ENCODE data around the gene EMILIN3.

Gene EMILIN3, protein sequence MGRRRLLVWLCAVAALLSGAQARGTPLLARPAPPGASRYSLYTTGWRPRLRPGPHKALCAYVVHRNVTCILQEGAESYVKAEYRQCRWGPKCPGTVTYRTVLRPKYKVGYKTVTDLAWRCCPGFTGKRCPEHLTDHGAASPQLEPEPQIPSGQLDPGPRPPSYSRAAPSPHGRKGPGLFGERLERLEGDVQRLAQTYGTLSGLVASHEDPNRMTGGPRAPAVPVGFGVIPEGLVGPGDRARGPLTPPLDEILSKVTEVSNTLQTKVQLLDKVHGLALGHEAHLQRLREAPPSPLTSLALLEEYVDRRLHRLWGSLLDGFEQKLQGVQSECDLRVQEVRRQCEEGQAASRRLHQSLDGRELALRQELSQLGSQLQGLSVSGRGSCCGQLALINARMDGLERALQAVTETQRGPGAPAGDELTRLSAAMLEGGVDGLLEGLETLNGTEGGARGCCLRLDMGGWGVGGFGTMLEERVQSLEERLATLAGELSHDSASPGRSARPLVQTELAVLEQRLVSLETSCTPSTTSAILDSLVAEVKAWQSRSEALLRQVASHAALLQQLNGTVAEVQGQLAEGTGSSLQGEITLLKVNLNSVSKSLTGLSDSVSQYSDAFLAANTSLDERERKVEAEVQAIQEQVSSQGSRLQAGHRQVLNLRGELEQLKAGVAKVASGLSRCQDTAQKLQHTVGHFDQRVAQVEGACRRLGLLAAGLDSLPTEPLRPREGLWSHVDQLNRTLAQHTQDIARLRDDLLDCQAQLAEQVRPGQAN
- long read RNA-seq, donor 1 = 0 reads
- long read RNA-seq, donor 2, partial matches to known transcripts = 0 of 1 reads
- long read RNA-seq, donor 2, other reads (novel, unspliced or antisense) = 0 of 1 reads
- long read RNA-seq, donor 3 = 0 reads
- long read RNA-seq, donor 4, partial matches to known transcripts = 0 of 1 reads
- long read RNA-seq, donor 4, other reads (novel, unspliced or antisense) = 0 of 1 reads
- long read RNA-seq, donor 5, partial matches to known transcripts = 0 of 1 reads
- long read RNA-seq, donor 5, other reads (novel, unspliced or antisense) = 0 of 1 reads
- long read RNA-seq, donor 6 = 0 reads
- long read RNA-seq, donor 7, partial matches to known transcripts = 0 of 4 reads
- long read RNA-seq, donor 7, other reads (novel, unspliced or antisense) = 0 of 4 reads
- long read RNA-seq, donor 8, partial matches to known transcripts = 0 of 1 reads
- long read RNA-seq, donor 8, other reads (novel, unspliced or antisense) = 0 of 1 reads

DNA sequence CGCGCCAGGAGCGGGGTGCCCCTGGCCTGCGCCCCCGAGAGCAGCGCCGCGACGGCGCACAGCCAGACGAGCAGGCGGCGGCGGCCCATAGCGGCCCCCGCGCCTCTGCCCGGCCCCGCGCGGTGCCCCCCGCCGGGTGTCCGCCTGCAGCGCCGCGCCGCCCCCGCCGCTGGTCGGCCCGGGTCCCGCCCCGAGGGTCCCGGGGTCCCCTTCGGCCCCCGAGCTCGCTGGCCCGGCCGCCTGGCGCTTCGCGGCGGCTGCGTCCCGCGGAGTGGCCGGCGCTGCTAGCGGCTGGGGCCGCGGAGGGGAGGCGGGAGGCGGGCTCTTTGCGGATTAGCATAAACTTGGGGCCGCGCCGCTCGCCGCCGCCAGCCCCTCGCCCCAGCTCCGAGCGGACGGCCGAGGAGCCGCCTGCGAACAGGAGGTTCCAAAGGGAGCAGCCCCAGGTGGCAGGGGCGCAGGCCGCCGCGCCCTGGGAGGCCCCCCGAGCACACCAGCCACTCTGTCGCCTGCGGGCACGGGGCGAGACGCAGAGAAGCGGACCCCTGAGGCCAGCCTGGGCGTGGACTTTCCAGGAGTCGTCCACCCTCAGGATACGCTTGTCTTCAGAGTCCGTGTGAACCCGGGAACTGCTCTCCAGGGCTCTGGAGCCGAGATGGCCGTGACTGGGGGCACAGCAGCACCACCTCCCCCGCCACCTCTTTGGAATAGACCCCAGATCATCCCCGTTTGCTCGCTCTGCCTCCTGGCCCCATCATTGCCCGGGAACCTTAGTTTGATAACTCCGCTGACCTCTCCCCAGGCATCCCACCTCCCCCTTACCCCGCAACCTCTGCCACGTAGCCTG is at the start of gene EMILIN3:
Gene EMILIN3 (minus strand): TSS at position 273 of the 847 bp plus-strand sequence. CDS start 184 bp downstream, at position 89.
- peak; percentile 68 for DNase-seq

DNA sequence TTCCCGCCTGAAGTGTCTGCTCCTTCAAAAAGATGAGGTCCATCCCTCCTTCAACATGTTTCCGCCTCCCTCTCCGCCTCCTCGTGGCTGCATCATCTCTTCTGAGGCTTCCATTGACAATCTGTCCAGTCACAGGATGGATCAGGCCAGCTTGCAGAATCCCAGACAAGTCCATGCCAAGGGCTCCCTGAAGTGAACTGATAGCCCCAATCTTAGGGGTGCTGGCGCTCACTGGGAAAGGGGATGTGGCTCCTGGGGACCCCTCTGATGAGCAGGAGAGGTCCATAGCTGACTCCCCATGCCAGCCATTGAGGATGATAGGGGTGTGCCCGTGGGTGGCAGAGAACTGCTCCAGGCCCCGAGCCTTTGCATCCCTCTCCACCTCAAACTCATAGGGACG is 48.6 kb upstream of the EMILIN3 start:
- DNase-seq = no peak

GRCh38 chr20:41413169-41413568 is 46.6 kb upstream of the EMILIN3 start:
- DNase-seq = no peak

- no peak for DNase-seq
Observed at GRCh38 chr20:41412324-41413120, 45.9 kb upstream of the EMILIN3 start.

DNA sequence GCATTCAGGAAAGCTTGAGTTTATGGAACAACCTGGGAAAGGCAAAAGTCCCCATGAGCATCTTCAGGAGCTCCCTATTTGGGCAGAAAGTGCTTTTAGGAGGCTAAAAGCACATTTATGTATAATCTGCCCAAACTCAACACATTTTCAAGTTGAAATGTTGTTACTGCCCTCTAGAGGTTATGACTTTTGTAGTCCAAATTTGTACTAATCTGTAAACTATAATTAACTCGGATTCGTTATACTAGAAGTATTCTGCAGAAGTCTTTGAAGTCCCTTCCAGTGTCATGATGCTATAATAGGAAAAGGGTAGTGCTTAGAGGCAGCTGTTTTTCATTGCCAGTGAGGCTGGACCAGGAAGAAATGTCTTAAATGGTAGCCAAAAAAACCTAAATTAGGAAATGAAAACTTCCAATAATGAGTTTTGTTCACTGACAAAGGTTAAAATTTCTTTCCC is 44.8 kb upstream of the EMILIN3 start:
- no peak for DNase-seq

DNA sequence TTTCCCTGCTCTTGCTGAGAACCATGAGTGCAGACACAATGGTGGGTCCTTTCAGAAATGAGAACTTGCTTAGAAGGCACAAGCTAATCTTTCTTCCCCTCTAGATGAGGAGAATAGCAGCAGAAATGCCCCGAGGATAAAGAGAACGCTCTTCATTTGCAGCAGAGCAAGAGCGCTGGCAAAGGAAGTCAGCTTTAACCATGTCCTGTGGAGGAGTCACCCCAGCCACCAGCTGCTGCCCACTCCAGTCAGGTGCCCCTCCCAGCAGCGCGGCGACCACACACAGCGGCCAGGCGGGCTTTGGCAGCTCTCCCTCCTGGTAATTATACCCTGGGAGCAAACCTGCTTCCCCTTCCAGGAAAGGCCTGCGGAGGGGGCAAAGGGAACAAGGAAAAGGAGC is 42.4 kb upstream of the EMILIN3 start:
- peak; percentile 36 for DNase-seq

GRCh38 chr20:41408156-41408794 is 41.7 kb upstream of the EMILIN3 start:
- DNase-seq = no peak

DNA sequence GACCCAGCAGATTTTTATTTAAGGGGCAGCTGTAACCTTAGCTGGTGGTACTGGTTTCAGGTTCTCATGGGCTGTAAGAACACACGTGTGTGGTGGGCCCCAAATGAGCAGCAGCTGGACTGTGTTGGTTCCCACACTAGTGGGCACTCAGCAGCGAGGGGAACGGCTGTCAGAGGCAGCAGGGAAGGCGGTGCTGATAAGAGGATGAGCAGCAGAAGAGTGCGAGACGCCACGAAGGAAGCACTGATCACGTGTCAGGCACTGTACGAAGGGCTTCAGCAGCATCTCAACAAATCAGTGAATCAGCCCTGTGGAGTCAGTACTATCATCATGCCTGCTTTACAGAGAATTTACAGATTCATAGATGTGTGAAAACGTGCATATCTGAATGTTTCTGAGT is 41.0 kb upstream of the EMILIN3 start:
- DNase-seq = no peak

DNA sequence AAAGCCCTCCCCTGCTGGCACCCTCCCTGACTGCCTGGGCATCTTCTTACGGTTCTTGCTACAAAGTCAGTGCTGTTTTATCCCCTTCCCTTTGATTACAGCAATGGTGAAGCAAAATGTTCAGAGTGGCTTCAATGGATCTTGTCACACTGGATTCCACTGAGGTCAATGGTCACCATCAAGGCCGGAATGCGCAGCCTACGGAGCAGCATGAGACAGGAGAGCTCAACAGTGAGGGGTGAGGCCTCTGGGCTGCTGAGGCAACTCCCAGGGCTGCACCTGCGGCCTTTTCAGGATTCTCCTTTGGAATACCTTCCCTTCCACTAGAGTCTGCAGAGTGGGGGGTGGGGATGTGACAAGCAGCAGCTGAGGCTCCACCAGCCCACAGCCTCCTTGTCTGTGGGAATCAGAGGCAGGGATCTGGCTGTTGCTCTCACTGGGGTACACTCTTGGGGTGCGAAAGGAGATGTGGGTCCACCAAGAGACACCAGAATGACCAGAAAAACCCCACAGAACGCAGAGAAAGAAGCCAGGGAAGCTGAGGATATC is 40.4 kb upstream of the EMILIN3 start:
- no peak for DNase-seq

DNA sequence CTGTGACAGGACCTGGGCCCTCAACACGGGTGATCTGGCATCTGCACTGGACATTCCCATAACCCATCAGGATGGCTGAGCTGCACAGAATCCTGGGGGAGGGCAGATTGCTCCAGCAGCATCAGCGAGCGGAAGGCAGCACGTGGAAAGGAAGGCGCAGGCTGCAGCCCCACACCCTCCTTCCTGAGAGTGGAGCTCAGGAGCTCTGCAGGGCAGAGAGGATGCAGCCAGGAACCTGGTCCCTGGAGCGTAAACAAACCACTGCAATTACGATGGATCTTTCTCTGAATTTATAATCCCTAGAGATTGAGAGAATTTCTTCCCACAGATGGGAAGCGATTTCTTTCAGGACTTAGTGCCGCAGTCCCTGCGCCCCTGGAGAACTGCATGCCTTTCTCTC is 39.7 kb upstream of the EMILIN3 start:
- no peak for DNase-seq

- DNase-seq = no peak
Observed at GRCh38 chr20:41405436-41405835, 38.8 kb upstream of the EMILIN3 start.

GRCh38 chr20:41403604-41404003 is 37.0 kb upstream of the EMILIN3 start:
- no peak for DNase-seq

GRCh38 chr20:41398408-41398807 is 31.8 kb upstream of the EMILIN3 start:
- DNase-seq = no peak

- DNase-seq = no peak
Observed at GRCh38 chr20:41395667-41396664, 29.3 kb upstream of the EMILIN3 start.

DNA sequence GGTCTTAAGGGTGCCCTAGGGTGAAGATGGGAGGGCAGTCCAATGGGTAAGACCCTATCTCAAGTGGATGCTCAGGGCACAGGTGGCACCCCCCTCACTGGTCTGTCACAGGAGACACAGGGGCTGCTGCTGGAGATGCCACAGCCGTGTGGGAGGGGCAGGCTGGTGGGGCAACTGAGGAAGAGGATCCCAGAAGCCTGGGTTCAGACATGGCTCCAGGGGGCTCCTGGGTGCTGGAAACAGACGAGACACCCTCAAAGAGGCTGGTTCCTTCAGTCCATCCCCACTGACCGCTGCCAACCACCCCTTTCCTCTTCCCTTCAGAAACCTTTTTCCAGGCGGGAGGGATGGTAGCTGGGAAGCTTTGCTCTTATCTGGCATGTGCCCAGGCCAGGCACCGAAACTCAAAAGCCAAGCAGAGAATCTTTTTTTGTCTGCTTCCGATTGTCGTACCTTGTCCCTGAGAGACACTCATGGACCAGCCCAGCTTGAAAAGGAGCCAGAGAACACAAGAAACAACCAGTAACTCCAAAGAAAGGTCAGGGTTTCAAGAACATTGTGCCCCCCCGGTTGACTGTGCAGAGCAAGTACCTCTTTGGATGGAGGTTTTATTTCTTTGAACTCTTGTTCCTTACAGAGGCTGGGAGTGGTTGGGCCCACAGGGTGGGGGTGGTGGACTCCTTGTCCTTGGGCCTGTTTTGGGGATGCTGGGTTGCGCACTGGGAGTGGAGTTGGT is 28.5 kb upstream of the EMILIN3 start:
- DNase-seq = no peak

DNA sequence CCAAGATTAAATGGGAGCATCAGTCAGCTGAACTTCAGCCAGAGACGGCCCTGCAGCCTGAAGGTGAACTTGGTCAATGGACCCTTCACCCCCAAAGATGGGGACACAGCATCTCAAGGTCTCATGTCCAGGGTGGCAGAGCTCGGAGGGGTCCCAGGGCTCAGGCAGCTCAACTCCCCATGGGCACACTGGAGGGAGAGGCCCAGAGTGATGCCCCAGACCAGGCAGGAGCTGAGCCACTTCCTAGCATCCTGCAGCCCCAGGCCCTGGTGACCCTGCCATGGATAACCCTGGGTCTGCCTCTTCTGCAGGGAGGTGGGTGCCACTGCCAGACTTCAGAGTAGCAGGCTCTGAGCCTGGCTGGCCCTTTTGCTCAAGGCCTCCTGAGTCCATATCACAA is 27.5 kb upstream of the EMILIN3 start:
- no peak for DNase-seq

- DNase-seq = no peak
Observed at GRCh38 chr20:41393705-41394066, 27.1 kb upstream of the EMILIN3 start.
